ENCODE data around the gene HCRT. TPM values are rescaled to one million over a fixed set of nuclear protein-coding genes. Genes with fewer than 3 reads are reported as not detected.

The HCRT gene
- total and polyA plus RNA-seq, 7 donors, result not detected

DNA sequence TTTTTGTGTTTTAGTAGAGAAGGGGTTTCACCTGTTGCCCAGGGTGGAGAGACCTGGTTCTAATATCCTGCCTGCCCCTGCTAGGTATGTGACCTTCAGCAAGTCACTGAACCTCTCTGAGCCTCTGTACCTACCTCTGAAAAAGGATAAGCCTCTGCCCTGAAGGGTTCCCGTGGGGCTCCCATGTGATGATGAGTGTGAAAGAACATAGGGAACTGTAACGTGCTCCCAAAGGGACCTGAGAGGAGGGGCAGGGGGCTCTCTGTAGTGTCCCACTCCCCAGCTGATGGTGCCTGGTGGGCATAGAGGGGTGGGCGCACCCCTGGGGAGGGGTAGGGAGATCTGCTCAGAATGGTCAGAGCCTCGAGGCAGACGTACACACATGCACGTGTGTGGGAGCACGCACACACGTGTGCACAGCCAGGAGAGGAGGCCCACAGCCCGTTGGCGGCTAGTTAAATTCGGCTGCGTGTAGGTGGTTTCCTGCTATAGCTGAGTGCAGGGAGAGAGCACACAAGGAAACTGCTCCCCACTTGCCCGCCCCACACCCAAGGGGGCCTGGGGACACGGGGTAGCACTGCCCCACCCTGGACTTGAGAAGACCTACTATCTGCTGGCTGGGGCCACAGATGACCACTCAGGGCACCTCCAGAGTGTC, 11.0 kb downstream of the HCRT start:
- Histone ChIP-seq H3K4me1 (no peaks in the 10 kb centered on the region), H3K27me3 (ENCODE audit: insufficient read depth in 3 of 3, low read length in 2 of 3) (no peaks in the 10 kb centered on the region), H3K36me3 (ENCODE audit: insufficient read depth in 1 of 2, low read depth in 1 of 2) (no peaks in the 10 kb centered on the region), H3K27ac (no peak overlapping the region), H3K4me3 (no peak overlapping the region), H3K9me3 (no peaks in the 10 kb centered on the region)
- ATAC-seq, result no peak
- no peak for DNase-seq
- intact Hi-C loops (cut with DNase I), result no loop called here
- TF ChIP-seq, protein P1, sequence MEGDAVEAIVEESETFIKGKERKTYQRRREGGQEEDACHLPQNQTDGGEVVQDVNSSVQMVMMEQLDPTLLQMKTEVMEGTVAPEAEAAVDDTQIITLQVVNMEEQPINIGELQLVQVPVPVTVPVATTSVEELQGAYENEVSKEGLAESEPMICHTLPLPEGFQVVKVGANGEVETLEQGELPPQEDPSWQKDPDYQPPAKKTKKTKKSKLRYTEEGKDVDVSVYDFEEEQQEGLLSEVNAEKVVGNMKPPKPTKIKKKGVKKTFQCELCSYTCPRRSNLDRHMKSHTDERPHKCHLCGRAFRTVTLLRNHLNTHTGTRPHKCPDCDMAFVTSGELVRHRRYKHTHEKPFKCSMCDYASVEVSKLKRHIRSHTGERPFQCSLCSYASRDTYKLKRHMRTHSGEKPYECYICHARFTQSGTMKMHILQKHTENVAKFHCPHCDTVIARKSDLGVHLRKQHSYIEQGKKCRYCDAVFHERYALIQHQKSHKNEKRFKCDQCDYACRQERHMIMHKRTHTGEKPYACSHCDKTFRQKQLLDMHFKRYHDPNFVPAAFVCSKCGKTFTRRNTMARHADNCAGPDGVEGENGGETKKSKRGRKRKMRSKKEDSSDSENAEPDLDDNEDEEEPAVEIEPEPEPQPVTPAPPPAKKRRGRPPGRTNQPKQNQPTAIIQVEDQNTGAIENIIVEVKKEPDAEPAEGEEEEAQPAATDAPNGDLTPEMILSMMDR (IDR thresholded peaks at IDR 0.05), result no peak
- 67 to 75% (median 68%) methylated on average over 11 to 14 of the region's 14 CpGs for WGBS, 3 donors

DNA sequence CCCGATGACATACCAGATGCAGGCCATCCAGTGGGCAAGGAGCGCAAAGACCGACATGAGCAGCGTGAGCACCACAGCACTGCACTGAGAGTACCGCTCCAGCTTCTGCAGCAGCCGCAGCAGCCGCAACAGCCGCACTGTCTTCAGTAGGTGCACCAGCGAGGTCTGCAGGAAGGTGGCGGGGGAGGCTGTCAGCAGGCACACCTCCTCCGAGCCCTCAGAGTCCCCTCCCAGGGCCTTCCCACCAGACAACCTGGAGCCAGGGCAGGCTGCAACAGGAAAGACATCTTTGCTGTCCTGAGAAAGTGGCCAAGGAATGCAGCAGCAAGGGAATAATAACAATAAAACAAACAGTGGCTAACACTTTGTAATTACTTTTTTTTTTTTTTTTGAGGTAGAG, 13.4 kb downstream of the HCRT start:
- no peak overlapping the region for H3K4me3 ChIP-seq
- TF ChIP-seq, protein P1 (IDR thresholded peaks at IDR 0.05), result no peak
- DNase-seq, result no peak
- no peaks in the 10 kb centered on the region for H3K9me3 ChIP-seq
- no peaks in the 10 kb centered on the region for H3K4me1 ChIP-seq
- WGBS, 3 donors, result 56 to 61% (median 57%) methylated on average over 11 of the region's 11 CpGs
- no peaks in the 10 kb centered on the region for H3K36me3 ChIP-seq (ENCODE audit: insufficient read depth in 1 of 2, low read depth in 1 of 2)
- intact Hi-C loops (cut with DNase I), result no loop called here
- no peaks in the 10 kb centered on the region for H3K27me3 ChIP-seq (ENCODE audit: insufficient read depth in 3 of 3, low read length in 2 of 3)
- no peak for ATAC-seq
- no peak overlapping the region for H3K27ac ChIP-seq

DNA sequence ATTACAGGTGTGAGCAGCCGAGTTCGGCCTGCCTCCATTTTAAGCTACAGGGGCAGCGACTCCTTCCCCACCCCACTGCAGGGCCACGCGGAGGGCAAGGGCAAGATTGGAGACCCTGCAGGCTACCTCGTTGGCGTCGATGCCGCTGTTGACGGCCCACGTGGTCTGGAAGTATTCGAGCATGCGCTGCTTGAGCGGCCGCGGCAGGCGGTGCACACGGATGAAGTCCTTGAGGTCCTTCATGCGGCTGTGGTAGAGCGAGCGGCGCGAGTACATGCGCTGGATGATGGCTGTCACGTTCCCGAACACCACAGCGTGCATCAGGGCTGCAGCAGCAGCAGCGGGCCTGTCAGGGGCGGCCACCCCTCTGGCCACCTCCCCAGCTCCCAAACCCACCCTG, 15.9 kb downstream of the HCRT start:
- H3K9me3 ChIP-seq, result no peaks in the 10 kb centered on the region
- TF ChIP-seq, protein P1 (IDR thresholded peaks at IDR 0.05), result no peak
- DNase-seq (no peak), ATAC-seq (no peak)
- H3K4me1 ChIP-seq, result no peaks in the 10 kb centered on the region
- H3K27ac ChIP-seq, result no peak overlapping the region
- WGBS, 3 donors, result 89 to 94% (median 94%) methylated on average over 20 to 29 of the region's 29 CpGs
- H3K4me3 ChIP-seq, result no peak overlapping the region
- intact Hi-C loops (cut with DNase I), result no loop called here
- H3K27me3 ChIP-seq (ENCODE audit: insufficient read depth in 3 of 3, low read length in 2 of 3), result no peaks in the 10 kb centered on the region
- H3K36me3 ChIP-seq (ENCODE audit: insufficient read depth in 1 of 2, low read depth in 1 of 2), result no peaks in the 10 kb centered on the region

DNA sequence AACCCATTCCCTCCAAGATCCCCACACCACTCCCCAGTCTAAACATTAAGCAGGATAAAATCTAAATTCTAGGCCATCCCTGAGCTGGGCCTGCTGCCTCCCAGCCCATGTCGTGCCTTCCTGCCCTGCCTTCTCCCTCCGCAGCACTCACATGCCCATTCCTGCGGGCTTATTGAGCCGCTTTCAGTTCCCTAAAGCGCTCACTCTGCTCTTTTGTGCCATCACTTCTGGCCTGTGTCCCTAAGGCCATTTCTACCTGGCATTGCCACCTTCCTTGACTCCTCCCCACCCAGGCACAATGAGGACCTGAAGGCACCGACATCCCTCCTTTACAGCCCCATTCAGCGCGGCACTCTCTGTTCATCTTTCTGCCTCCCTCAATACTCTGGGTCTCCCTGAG, 17.4 kb downstream of the HCRT start:
- H3K27ac ChIP-seq, result no peak overlapping the region
- ATAC-seq (no peak), DNase-seq (no peak)
- WGBS, 3 donors, result 90 to 94% (median 93%) methylated on average over 8 of the region's 8 CpGs
- no peaks in the 10 kb centered on the region for H3K4me1 ChIP-seq
- intact Hi-C loops (cut with DNase I), result no loop called here
- TF ChIP-seq, protein P1 (IDR thresholded peaks at IDR 0.05), result no peak
- no peak overlapping the region for H3K4me3 ChIP-seq
- no peaks in the 10 kb centered on the region for H3K27me3 ChIP-seq (ENCODE audit: insufficient read depth in 3 of 3, low read length in 2 of 3)
- no peaks in the 10 kb centered on the region for H3K9me3 ChIP-seq
- no peaks in the 10 kb centered on the region for H3K36me3 ChIP-seq (ENCODE audit: insufficient read depth in 1 of 2, low read depth in 1 of 2)

DNA sequence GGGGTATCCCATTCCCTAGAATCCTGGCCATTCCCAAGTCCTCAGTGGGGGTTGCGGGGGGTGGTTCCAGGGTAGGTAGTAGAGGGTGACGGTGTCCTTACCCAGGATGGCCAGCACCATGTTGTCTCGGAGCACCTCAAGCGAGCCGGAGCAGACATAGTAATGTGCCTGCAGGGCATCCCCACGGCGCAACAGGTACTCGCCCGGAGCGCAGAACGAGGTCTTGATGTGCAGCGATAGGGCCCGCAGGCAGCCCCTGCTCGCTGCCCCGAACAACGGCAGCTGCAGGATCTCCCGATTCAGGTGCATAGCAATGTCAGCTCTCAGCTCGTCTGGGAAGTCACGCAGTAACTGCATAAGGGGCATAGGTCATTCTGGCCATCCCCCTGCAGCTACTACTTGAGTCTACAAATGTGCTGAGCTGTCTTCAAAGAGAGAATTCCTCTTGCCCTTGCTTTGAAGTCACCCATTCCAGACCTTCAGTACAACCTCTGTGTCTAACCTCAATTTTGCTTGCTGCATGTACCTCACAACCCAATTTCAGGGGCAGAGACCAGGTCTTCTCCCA, 19.0 kb downstream of the HCRT start:
- 85 to 87% (median 86%) methylated on average over 19 of the region's 19 CpGs for WGBS, 3 donors
- Histone ChIP-seq H3K9me3 (no peaks in the 10 kb centered on the region), H3K4me1 (no peaks in the 10 kb centered on the region), H3K36me3 (ENCODE audit: insufficient read depth in 1 of 2, low read depth in 1 of 2) (no peaks in the 10 kb centered on the region), H3K27me3 (ENCODE audit: insufficient read depth in 3 of 3, low read length in 2 of 3) (no peaks in the 10 kb centered on the region), H3K27ac (no peak overlapping the region), H3K4me3 (no peak overlapping the region)
- ATAC-seq (no peak), DNase-seq (no peak)
- TF ChIP-seq, protein P1 (IDR thresholded peaks at IDR 0.05), result no peak
- intact Hi-C loops (cut with DNase I), result no loop called here

Data from psoas muscle (tissue), 8 donors.